Endothelial cell (in vitro differentiated cells): ENCODE measurements around the gene NKX6-2. TPM values are rescaled to one million over a fixed set of nuclear protein-coding genes. Genes with fewer than 3 reads are reported as not detected.

Source experiments
- DNase-seq: peaks from one replicate; pipeline ENCODE4 v3.0.0; 2021; ENCODE audit warnings: low spot score
- H3K27ac Mint-ChIP-seq: one replicate; pipeline ENCODE4 v1.8.0; 2021; ENCODE audit warnings: mixed read lengths, inconsistent platforms; ENCODE audit not compliant: unreplicated experiment
- H3K27me3 Mint-ChIP-seq: one replicate; pipeline ENCODE4 v1.8.0; 2021; ENCODE audit warnings: mild to moderate bottlenecking, moderate library complexity, mixed read lengths, inconsistent platforms; ENCODE audit not compliant: unreplicated experiment
- H3K36me3 Mint-ChIP-seq: one replicate; pipeline ENCODE4 v1.8.0; 2021; ENCODE audit warnings: mild to moderate bottlenecking, low read depth, mixed read lengths, inconsistent platforms; ENCODE audit not compliant: unreplicated experiment
- H3K4me1 Mint-ChIP-seq: one replicate; pipeline ENCODE4 v1.8.0; 2021; ENCODE audit warnings: mild to moderate bottlenecking, mixed read lengths, inconsistent platforms; ENCODE audit not compliant: unreplicated experiment
- H3K4me3 Mint-ChIP-seq: one replicate; pipeline ENCODE4 v1.8.0; 2021; ENCODE audit warnings: mild to moderate bottlenecking, mixed read lengths, inconsistent platforms; ENCODE audit not compliant: unreplicated experiment
- H3K9me3 Mint-ChIP-seq: one replicate; pipeline ENCODE4 v1.8.0; 2021; ENCODE audit warnings: mixed read lengths, inconsistent platforms; ENCODE audit not compliant: unreplicated experiment
- total RNA-seq: library from RNA; stranded (reverse); fragmentation: NEBNext Ultra II Directional; extraction: Animal tissue kit (Norgen Biotek cat#: 25700); gene quantifications from one replicate; pipeline ENCODE4 v1.2.1, GENCODE V29; 2021; ENCODE audit not compliant: unreplicated experiment
- TF ChIP-seq, protein P1 (sequence below): fragments of 200-600 bp; sonication (generic); IDR thresholded peaks from one replicate; pipeline ENCODE4 v1.5.0; 2021; ENCODE audit warnings: antibody characterized with exemption; ENCODE audit not compliant: unreplicated experiment

NKX6-2 gene
- total RNA-seq, 1 donor from 2014 or later, result not detected

DNA sequence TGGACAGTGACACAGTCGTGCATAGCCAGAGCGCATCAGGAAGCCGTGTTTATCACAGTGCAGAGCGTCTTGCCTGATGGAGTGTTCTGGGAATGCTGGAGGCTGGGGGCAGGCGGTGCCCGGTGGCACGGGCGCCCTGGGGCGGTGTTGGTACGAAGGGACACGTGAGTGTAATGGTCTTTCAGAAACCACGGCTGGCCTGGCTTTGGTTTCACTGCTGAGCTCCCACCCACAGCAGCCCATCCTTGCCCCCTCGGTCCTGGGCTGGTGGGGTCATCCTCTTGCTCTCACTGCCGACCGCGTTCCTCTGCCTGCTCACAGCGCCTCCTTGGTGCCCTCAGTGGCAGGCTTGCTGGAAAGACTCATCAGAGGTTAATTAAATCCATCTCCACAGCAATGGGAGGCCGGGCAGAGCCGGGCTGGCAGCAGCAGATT, 50.6 kb downstream of the NKX6-2 start:
- Mint-ChIP-seq H3K9me3 (no peaks in the 10 kb centered on the region), H3K36me3 (peaks cover 5% of the 10 kb centered on the region), H3K4me3 (no peak overlapping the region), H3K4me1 (no peaks in the 10 kb centered on the region), H3K27ac (no peak overlapping the region), H3K27me3 (peaks cover 14% of the 10 kb centered on the region)
- no peak for DNase-seq
- TF ChIP-seq, protein P1, sequence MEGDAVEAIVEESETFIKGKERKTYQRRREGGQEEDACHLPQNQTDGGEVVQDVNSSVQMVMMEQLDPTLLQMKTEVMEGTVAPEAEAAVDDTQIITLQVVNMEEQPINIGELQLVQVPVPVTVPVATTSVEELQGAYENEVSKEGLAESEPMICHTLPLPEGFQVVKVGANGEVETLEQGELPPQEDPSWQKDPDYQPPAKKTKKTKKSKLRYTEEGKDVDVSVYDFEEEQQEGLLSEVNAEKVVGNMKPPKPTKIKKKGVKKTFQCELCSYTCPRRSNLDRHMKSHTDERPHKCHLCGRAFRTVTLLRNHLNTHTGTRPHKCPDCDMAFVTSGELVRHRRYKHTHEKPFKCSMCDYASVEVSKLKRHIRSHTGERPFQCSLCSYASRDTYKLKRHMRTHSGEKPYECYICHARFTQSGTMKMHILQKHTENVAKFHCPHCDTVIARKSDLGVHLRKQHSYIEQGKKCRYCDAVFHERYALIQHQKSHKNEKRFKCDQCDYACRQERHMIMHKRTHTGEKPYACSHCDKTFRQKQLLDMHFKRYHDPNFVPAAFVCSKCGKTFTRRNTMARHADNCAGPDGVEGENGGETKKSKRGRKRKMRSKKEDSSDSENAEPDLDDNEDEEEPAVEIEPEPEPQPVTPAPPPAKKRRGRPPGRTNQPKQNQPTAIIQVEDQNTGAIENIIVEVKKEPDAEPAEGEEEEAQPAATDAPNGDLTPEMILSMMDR, result no peak

DNA sequence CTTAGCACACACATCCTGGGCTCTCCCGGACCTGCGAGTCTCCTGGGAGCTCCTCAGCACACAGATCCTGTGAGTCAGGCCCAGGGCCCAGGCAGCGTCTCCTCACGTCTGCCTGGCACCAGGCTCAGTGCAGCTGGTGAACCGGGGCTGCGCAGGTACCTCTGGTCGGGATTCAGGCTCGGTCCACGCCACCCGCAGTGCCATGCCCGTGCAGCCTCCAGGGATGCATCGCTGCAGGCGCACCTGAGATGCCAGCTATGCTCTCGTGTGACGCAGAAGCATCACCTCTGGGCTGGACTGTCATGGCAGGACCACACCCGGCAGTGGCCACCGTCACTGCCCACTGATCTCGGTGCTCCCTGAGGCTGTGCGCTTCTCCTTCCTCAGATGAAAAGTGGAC, 52.0 kb downstream of the NKX6-2 start:
- Mint-ChIP-seq H3K27me3 (peaks cover 16% of the 10 kb centered on the region), H3K4me3 (no peak overlapping the region), H3K36me3 (no peaks in the 10 kb centered on the region), H3K4me1 (no peaks in the 10 kb centered on the region), H3K27ac (no peak overlapping the region), H3K9me3 (no peaks in the 10 kb centered on the region)
- DNase-seq, result no peak
- TF ChIP-seq, protein P1, result no peak

Other genes with a start within 250 kb of the NKX6-2 start
- gene INPP5A, start 248.4 kb downstream of the NKX6-2 start, total RNA-seq, result 45.2 TPM
- gene CFAP46, start 156.4 kb upstream of the NKX6-2 start, total RNA-seq, result 0.95 TPM